NCI-H345 (cell line): ENCODE measurements around the gene PEBP1.

Source experiments
- DNase-seq: peaks from one replicate; lab custom pipeline; 2025; lab: John Stamatoyannopoulos, UW

The PEBP1 gene

DNA sequence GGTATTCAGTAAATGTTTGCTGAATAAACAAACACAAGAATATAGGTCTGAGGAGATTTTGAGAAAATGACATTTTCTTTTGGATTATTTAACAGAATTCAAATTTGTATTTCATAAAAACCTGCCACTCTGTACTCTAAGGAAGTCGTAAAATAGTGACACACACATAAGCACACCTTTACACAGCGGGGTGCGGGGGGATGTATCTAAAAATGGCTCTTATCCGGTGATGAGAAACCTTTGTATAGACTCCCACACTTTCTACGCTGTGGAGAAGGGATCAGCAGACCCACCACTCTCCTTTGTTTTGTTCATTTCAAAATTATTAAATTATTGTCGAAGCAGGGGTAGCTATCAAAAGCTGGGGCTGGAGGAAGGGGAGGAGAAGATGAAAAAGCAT, 58.0 kb downstream of the PEBP1 start:
- DNase-seq: no peak
